ENCODE data around the gene IGFN1. TPM values are rescaled to one million over a fixed set of nuclear protein-coding genes. Genes with fewer than 3 reads are reported as not detected.

The IGFN1 gene
- total RNA-seq, 2 donors from 2014 or later: 0.12 to 0.16 TPM

- no peaks in the 10 kb centered on the region for H3K27me3 ChIP-seq
- DNase-seq: no peak
- H3K36me3 ChIP-seq: no peaks in the 10 kb centered on the region
- no peak overlapping the region for H3K4me3 ChIP-seq
- intact Hi-C loops (cut with DNase I): no loop called here
- H3K27ac ChIP-seq: no peak overlapping the region
- no peaks in the 10 kb centered on the region for H3K4me1 ChIP-seq
- no peak overlapping the region for H3K9ac ChIP-seq (ENCODE audit: low read depth in 2 of 2, low read length in 2 of 2)
- no peaks in the 10 kb centered on the region for H3K9me3 ChIP-seq
- TF ChIP-seq, protein P1, sequence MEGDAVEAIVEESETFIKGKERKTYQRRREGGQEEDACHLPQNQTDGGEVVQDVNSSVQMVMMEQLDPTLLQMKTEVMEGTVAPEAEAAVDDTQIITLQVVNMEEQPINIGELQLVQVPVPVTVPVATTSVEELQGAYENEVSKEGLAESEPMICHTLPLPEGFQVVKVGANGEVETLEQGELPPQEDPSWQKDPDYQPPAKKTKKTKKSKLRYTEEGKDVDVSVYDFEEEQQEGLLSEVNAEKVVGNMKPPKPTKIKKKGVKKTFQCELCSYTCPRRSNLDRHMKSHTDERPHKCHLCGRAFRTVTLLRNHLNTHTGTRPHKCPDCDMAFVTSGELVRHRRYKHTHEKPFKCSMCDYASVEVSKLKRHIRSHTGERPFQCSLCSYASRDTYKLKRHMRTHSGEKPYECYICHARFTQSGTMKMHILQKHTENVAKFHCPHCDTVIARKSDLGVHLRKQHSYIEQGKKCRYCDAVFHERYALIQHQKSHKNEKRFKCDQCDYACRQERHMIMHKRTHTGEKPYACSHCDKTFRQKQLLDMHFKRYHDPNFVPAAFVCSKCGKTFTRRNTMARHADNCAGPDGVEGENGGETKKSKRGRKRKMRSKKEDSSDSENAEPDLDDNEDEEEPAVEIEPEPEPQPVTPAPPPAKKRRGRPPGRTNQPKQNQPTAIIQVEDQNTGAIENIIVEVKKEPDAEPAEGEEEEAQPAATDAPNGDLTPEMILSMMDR (IDR thresholded peaks at IDR 0.05): no peak
Measured at GRCh38 chr1:201143726-201144635, 46.6 kb upstream of the IGFN1 start.

GRCh38 chr1:201144701-201145100, 45.9 kb upstream of the IGFN1 start:
- no peak overlapping the region for H3K9ac ChIP-seq (ENCODE audit: low read depth in 2 of 2, low read length in 2 of 2)
- H3K4me1 ChIP-seq: no peaks in the 10 kb centered on the region
- H3K27ac ChIP-seq: no peak overlapping the region
- no peak for DNase-seq
- no peak overlapping the region for H3K4me3 ChIP-seq
- TF ChIP-seq, protein P1 (IDR thresholded peaks at IDR 0.05): no peak
- no peaks in the 10 kb centered on the region for H3K9me3 ChIP-seq
- no peaks in the 10 kb centered on the region for H3K27me3 ChIP-seq
- intact Hi-C loops (cut with DNase I): no loop called here
- H3K36me3 ChIP-seq: no peaks in the 10 kb centered on the region

- no peak for DNase-seq
Measured at GRCh38 chr1:201145132-201145531, 45.5 kb upstream of the IGFN1 start.

GRCh38 chr1:201145816-201146215, 44.8 kb upstream of the IGFN1 start:
- H3K36me3 ChIP-seq: no peaks in the 10 kb centered on the region
- H3K9me3 ChIP-seq: no peaks in the 10 kb centered on the region
- no peak overlapping the region for H3K27ac ChIP-seq
- H3K4me3 ChIP-seq: no peak overlapping the region
- intact Hi-C loops (cut with DNase I): no loop called here
- H3K4me1 ChIP-seq: no peaks in the 10 kb centered on the region
- H3K9ac ChIP-seq (ENCODE audit: low read depth in 2 of 2, low read length in 2 of 2): no peak overlapping the region
- DNase-seq: no peak
- H3K27me3 ChIP-seq: no peaks in the 10 kb centered on the region
- TF ChIP-seq, protein P1 (IDR thresholded peaks at IDR 0.05): no peak

More at GRCh38 chr1:201145132-201145531, 45.5 kb upstream of the IGFN1 start:
- Histone ChIP-seq H3K36me3 (no peaks in the 10 kb centered on the region), H3K9ac (ENCODE audit: low read depth in 2 of 2, low read length in 2 of 2) (no peak overlapping the region), H3K4me3 (no peak overlapping the region), H3K27me3 (no peaks in the 10 kb centered on the region), H3K4me1 (no peaks in the 10 kb centered on the region), H3K9me3 (no peaks in the 10 kb centered on the region), H3K27ac (no peak overlapping the region)
- TF ChIP-seq, protein P1 (IDR thresholded peaks at IDR 0.05): no peak
- intact Hi-C loops (cut with DNase I): no loop called here

- Histone ChIP-seq H3K9me3 (no peaks in the 10 kb centered on the region), H3K4me3 (no peak overlapping the region), H3K4me1 (no peaks in the 10 kb centered on the region), H3K36me3 (no peaks in the 10 kb centered on the region), H3K9ac (ENCODE audit: low read depth in 2 of 2, low read length in 2 of 2) (no peak overlapping the region), H3K27ac (no peak overlapping the region), H3K27me3 (no peaks in the 10 kb centered on the region)
- TF ChIP-seq, protein P1 (IDR thresholded peaks at IDR 0.05): no peak
- intact Hi-C loops (cut with DNase I): no loop called here
- no peak for DNase-seq
Measured at GRCh38 chr1:201146626-201147390, 43.8 kb upstream of the IGFN1 start.
